ENCODE data around the gene LYZL1.

- TF ChIP-seq CTCF (IDR thresholded peaks at IDR 0.05) = no peak
- no peak for TF ChIP-seq POLR2A (IDR thresholded peaks at IDR 0.05)
These were observed 31.1 kb upstream of the LYZL1 start for GRCh38 chr10:29257784-29258135.

All from uterus (tissue), 2 donors.